Type B pancreatic cell (in vitro differentiated cells): ENCODE data around the gene AATK. TPM values are rescaled to one million over a fixed set of nuclear protein-coding genes. Genes with fewer than 3 reads are reported as not detected.

Experiments used
- DNase-seq: peaks from one replicate; pipeline ENCODE4 v3.0.0; 2021; ENCODE audit warnings: mixed read lengths; ENCODE audit not compliant: unreplicated experiment; ENCODE audit errors: extremely low spot score
- H3K27ac Mint-ChIP-seq: 2 replicates; pipeline ENCODE4 v1.8.0; 2021; ENCODE audit warnings: mild to moderate bottlenecking, mixed read lengths
- H3K27me3 Mint-ChIP-seq: 2 replicates; pipeline ENCODE4 v1.8.0; 2021; ENCODE audit warnings: mixed read lengths
- H3K36me3 Mint-ChIP-seq: 2 replicates; pipeline ENCODE4 v1.8.0; 2021; ENCODE audit warnings: mixed read lengths
- H3K4me1 Mint-ChIP-seq: one replicate; pipeline ENCODE4 v1.8.0; 2021; ENCODE audit warnings: mixed read lengths; ENCODE audit not compliant: unreplicated experiment
- H3K4me3 Mint-ChIP-seq: 2 replicates; pipeline ENCODE4 v1.8.0; 2021; ENCODE audit warnings: mild to moderate bottlenecking, mixed read lengths
- H3K9me3 Mint-ChIP-seq: 2 replicates; pipeline ENCODE4 v1.8.0; 2021; ENCODE audit warnings: mixed read lengths
- total RNA-seq: library from RNA; stranded (reverse); gene quantifications from 2 replicates; pipeline ENCODE4 v1.2.1, GENCODE V29; 2021; ENCODE audit warnings: low replicate concordance
- TF ChIP-seq, protein P1 (sequence below): fragments of 200-600 bp; sonication (generic); conservative IDR thresholded peaks from 2 replicates; pipeline ENCODE4 v1.5.0; 2021; ENCODE audit warnings: antibody characterized with exemption, mild to moderate bottlenecking

Gene AATK
- total RNA-seq, 1 donor from 2014 or later, result 6.4 TPM

DNA sequence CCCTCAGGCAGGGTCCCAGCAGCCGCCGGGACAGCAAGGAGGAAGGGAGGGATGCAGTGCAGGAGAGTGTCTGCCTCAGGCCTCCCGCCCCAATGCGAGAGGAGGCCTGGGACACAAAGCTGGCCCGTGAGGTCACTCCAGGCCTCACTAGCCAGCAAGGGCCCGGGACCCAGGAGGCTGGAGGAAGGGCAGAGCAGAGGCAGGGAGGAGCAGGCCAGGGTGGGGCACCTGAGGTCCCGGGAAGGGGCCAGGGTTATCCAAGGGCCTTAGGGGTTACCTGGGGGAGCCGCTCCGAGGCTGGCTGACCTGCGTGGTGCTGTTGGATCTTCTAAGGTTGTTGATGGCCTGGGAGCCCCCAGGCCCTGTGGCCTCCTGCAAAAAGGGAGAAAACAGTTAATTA is 42.6 kb upstream of the AATK start:
- Mint-ChIP-seq H3K4me1 (no peaks in the 10 kb centered on the region), H3K27me3 (no peaks in the 10 kb centered on the region), H3K27ac (no peak overlapping the region), H3K4me3 (no peak overlapping the region), H3K9me3 (no peaks in the 10 kb centered on the region), H3K36me3 (no peaks in the 10 kb centered on the region)
- no peak for DNase-seq
- TF ChIP-seq, protein P1, sequence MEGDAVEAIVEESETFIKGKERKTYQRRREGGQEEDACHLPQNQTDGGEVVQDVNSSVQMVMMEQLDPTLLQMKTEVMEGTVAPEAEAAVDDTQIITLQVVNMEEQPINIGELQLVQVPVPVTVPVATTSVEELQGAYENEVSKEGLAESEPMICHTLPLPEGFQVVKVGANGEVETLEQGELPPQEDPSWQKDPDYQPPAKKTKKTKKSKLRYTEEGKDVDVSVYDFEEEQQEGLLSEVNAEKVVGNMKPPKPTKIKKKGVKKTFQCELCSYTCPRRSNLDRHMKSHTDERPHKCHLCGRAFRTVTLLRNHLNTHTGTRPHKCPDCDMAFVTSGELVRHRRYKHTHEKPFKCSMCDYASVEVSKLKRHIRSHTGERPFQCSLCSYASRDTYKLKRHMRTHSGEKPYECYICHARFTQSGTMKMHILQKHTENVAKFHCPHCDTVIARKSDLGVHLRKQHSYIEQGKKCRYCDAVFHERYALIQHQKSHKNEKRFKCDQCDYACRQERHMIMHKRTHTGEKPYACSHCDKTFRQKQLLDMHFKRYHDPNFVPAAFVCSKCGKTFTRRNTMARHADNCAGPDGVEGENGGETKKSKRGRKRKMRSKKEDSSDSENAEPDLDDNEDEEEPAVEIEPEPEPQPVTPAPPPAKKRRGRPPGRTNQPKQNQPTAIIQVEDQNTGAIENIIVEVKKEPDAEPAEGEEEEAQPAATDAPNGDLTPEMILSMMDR, result no peak

GRCh38 chr17:81207610-81208581 is 41.9 kb upstream of the AATK start:
- TF ChIP-seq, protein P1, result no peak
- no peaks in the 10 kb centered on the region for H3K36me3 Mint-ChIP-seq
- no peaks in the 10 kb centered on the region for H3K27me3 Mint-ChIP-seq
- H3K9me3 Mint-ChIP-seq, result no peaks in the 10 kb centered on the region
- H3K4me1 Mint-ChIP-seq, result no peaks in the 10 kb centered on the region
- no peak for DNase-seq
- no peak overlapping the region for H3K4me3 Mint-ChIP-seq
- H3K27ac Mint-ChIP-seq, result no peak overlapping the region

DNA sequence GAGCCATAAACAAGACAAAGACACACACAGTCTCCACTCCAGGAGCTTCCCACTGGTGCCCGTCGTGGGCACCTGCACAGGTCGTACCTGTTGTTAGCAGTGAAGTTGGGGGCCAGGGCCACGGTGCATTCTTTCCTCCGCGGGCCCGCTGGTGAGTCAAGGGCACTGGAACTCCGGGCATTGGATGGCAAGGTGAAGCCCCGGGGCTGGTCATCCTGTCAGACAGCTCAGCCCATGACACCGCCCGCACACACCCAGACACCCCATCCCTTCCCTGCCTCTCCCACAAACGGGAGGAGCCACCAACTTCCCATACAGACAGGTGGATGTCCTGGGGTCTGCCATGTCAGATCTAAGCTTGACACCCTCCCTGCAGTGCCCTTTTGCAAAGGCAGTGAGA is 40.6 kb upstream of the AATK start:
- Mint-ChIP-seq H3K9me3 (no peaks in the 10 kb centered on the region), H3K4me1 (no peaks in the 10 kb centered on the region), H3K36me3 (no peaks in the 10 kb centered on the region), H3K27ac (no peak overlapping the region), H3K4me3 (no peak overlapping the region), H3K27me3 (no peaks in the 10 kb centered on the region)
- TF ChIP-seq, protein P1, result no peak
- DNase-seq, result no peak

DNA sequence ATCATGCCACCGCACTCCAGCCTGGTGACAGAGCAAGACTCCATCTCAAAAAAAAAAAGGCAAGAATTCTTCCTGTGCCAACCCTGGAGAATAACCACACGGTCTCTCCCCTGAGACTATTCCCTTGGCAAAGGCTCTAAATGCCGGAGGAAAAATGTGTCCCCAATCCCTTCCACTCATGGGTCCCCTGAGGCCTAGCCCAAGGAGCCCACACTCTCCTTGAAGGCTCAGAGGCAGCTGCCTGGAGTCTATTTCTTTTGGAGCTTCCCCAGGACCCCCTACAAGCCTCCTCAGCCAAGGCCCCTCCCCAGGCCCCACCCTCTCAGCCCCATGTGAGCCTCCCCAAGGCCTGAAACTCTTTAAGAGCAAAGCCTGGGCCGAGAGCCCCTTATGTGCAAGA is 40.1 kb upstream of the AATK start:
- H3K9me3 Mint-ChIP-seq, result no peaks in the 10 kb centered on the region
- H3K36me3 Mint-ChIP-seq, result no peaks in the 10 kb centered on the region
- no peak for DNase-seq
- TF ChIP-seq, protein P1, result no peak
- H3K4me3 Mint-ChIP-seq, result no peak overlapping the region
- H3K27me3 Mint-ChIP-seq, result no peaks in the 10 kb centered on the region
- H3K4me1 Mint-ChIP-seq, result no peaks in the 10 kb centered on the region
- no peak overlapping the region for H3K27ac Mint-ChIP-seq

DNA sequence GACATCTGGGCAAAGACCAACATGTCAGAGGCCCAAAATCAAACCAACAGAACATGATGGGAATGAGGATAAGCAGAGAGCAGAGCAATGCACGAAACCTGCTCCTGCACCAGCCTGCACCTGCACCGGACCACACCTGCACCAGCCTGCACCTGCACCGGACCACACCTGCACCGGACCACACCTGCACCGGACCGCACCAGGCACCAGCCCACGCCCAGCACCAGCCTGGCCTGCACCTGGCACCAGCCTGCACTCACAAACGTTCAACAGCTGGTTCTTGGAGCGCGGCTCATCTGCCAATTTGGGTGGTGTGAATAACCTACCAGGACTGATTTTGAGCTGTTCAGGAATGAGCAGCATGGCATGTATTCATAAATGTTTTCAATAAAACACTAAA is 38.6 kb upstream of the AATK start:
- H3K4me1 Mint-ChIP-seq, result no peaks in the 10 kb centered on the region
- H3K9me3 Mint-ChIP-seq, result no peaks in the 10 kb centered on the region
- no peaks in the 10 kb centered on the region for H3K36me3 Mint-ChIP-seq
- TF ChIP-seq, protein P1, result no peak
- H3K27ac Mint-ChIP-seq, result no peak overlapping the region
- H3K27me3 Mint-ChIP-seq, result no peaks in the 10 kb centered on the region
- DNase-seq, result no peak
- no peak overlapping the region for H3K4me3 Mint-ChIP-seq
